PC-9 (cell line): ENCODE measurements around the gene EIF4E1B. TPM values are rescaled to one million over a fixed set of nuclear protein-coding genes. Genes with fewer than 3 reads are reported as not detected.

Source experiments
- BruUV-seq: library from RNA; stranded (reverse); fragments of 400-500 nt; replicated peaks from 2 replicates; lab custom pipeline; 2021; lab: Mats Ljungman, UMichigan
- CTCF ChIA-PET: fragments of 300-600 bp; sonication (Branson Sonifier 250); formaldehyde crosslinking; loops from one replicate; lab custom pipeline; 2022; ENCODE audit warnings: antibody characterized with exemption; lab: Charles Lee
- POLR2A ChIA-PET: fragments of 300-600 bp; sonication (Branson Sonifier 250); formaldehyde crosslinking; loops from one replicate; lab custom pipeline; 2022; ENCODE audit warnings: antibody characterized with exemption; ENCODE audit not compliant: unreplicated experiment; lab: Charles Lee
- DNase-seq, 2 experiments: peaks; one replicate each; pipeline versions ENCODE4 v3.0.0 to v3.0.0-alpha.2; 2015 to 2022; ENCODE audit warnings: mixed read lengths in 1 of 2
- H2AFZ ChIP-seq: fragments of 200-600 bp; sonication (generic); 2 replicates; pipeline ENCODE4 v1.8.1; 2017; ENCODE audit warnings: antibody characterized with exemption
- H3F3A ChIP-seq: fragments of 200-600 bp; sonication (generic); 2 replicates; pipeline ENCODE4 v1.8.1; 2017; ENCODE audit warnings: antibody characterized with exemption, mild to moderate bottlenecking, low read depth; ENCODE audit not compliant: insufficient read depth
- H3K27ac ChIP-seq: fragments of 200-600 bp; sonication (generic); 2 replicates; pipeline ENCODE4 v1.6.1; 2016; ENCODE audit warnings: mixed run types
- H3K27me3 ChIP-seq: fragments of 200-600 bp; sonication (generic); 2 replicates; pipeline ENCODE4 v1.6.1; 2016; ENCODE audit warnings: low read depth, mixed run types; ENCODE audit not compliant: insufficient read depth
- H3K36me3 ChIP-seq: fragments of 200-600 bp; sonication (generic); 2 replicates; pipeline ENCODE4 v1.6.1; 2016; ENCODE audit warnings: low read depth, mixed run types
- H3K4me1 ChIP-seq: fragments of 200-600 bp; sonication (generic); replicated peaks from 2 replicates; pipeline ENCODE4 v1.6.1; 2016; ENCODE audit warnings: mixed run types; ENCODE audit not compliant: insufficient read depth
- H3K4me2 ChIP-seq: fragments of 200-600 bp; sonication (generic); 2 replicates; pipeline ENCODE4 v1.6.1; 2017; ENCODE audit warnings: mixed run types
- H3K4me3 ChIP-seq: fragments of 200-600 bp; sonication (generic); 2 replicates; pipeline ENCODE4 v1.6.1; 2016; ENCODE audit warnings: mixed run types
- H3K79me2 ChIP-seq: fragments of 200-600 bp; sonication (generic); 2 replicates; pipeline ENCODE4 v1.6.1; 2017; ENCODE audit warnings: low read depth, mixed run types
- H3K9me2 ChIP-seq: fragments of 200-600 bp; sonication (generic); 2 replicates; pipeline ENCODE4 v1.8.1; 2017; ENCODE audit warnings: mild to moderate bottlenecking; ENCODE audit not compliant: insufficient read depth
- H3K9me3 ChIP-seq: fragments of 200-600 bp; sonication (generic); 2 replicates; pipeline ENCODE4 v1.8.1; 2016; ENCODE audit warnings: low read depth; ENCODE audit not compliant: insufficient read depth
- H4K20me1 ChIP-seq: fragments of 200-600 bp; sonication (generic); 2 replicates; pipeline ENCODE4 v1.8.1; 2017; ENCODE audit not compliant: insufficient read depth
- EZH2 ChIP-seq: fragments of 200-600 bp; sonication (generic); IDR thresholded peaks from 2 replicates; pipeline ENCODE4 v1.8.0; 2017; ENCODE audit warnings: antibody characterized with exemption, low read depth
- intact Hi-C: fragments of 100-400 bp; cut with micrococcal nuclease; formaldehyde crosslinking; loops from one replicate; pipeline ENCODE4 v1.10.0; 2022; ENCODE audit not compliant: unreplicated experiment
- total RNA-seq: library from RNA; stranded (reverse); gene quantifications from 2 replicates; pipeline ENCODE4 v1.2.3, GENCODE V29; 2021
- TF ChIP-seq, protein P1 (sequence below): fragments of 200-600 bp; sonication (generic); conservative IDR thresholded peaks from 2 replicates; pipeline ENCODE4 v1.6.1; 2017; ENCODE audit warnings: mixed run types, antibody characterized with exemption, mild to moderate bottlenecking, moderate library complexity

The EIF4E1B gene
- total RNA-seq, 1 experiment from 2014 or later, result not detected

GRCh38 chr5:176616511-176616910 is 14.0 kb upstream of the EIF4E1B start:
- ChIA-PET POLR2A (no interaction called here), CTCF (no interaction called here)
- BruUV-seq, result no TSS peak
- no peak overlapping the region for H3K4me2 ChIP-seq
- no peaks in the 10 kb centered on the region for H3K79me2 ChIP-seq
- H4K20me1 ChIP-seq, result no peaks in the 10 kb centered on the region
- no peak overlapping the region for H3K27ac ChIP-seq
- intact Hi-C loops, result no loop called here
- peaks cover 12% of the 10 kb centered on the region; the same call in 1 of the 2 replicates for H3K27me3 ChIP-seq
- peaks cover 5% of the 10 kb centered on the region; the same call in 1 of the 2 replicates for H3F3A ChIP-seq
- H3K4me3 ChIP-seq, result no peak overlapping the region
- no peaks in the 10 kb centered on the region for H3K36me3 ChIP-seq
- H3K9me3 ChIP-seq, result no peaks in the 10 kb centered on the region
- DNase-seq, result no peak
- no peak overlapping the region for H2AFZ ChIP-seq
- peaks cover 20% of the 10 kb centered on the region; the same call in 1 of the 2 replicates for H3K4me1 ChIP-seq
- TF ChIP-seq, protein P1, sequence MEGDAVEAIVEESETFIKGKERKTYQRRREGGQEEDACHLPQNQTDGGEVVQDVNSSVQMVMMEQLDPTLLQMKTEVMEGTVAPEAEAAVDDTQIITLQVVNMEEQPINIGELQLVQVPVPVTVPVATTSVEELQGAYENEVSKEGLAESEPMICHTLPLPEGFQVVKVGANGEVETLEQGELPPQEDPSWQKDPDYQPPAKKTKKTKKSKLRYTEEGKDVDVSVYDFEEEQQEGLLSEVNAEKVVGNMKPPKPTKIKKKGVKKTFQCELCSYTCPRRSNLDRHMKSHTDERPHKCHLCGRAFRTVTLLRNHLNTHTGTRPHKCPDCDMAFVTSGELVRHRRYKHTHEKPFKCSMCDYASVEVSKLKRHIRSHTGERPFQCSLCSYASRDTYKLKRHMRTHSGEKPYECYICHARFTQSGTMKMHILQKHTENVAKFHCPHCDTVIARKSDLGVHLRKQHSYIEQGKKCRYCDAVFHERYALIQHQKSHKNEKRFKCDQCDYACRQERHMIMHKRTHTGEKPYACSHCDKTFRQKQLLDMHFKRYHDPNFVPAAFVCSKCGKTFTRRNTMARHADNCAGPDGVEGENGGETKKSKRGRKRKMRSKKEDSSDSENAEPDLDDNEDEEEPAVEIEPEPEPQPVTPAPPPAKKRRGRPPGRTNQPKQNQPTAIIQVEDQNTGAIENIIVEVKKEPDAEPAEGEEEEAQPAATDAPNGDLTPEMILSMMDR, result no peak
- TF ChIP-seq EZH2, result no peak
- H3K9me2 ChIP-seq, result no peaks in the 10 kb centered on the region

DNA sequence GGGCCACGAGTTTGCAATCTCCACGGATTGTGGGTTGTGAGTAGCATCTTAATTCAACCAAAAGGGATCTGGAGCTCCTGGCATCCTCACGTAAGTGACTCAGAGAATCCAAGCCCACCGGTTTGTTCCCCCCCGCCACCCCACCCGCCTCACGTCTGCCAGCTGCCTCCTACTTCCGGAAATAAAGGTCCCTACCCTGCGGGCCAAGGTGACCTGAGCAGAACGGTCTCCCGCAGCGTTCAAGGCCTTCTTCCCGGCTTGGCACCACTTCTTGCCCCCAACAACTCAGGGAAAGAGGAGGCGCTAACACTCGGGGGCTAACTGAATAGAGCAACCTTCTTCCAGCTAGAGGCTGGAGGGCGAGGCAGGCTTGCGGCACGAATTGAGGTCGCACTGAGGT is 11.7 kb upstream of the EIF4E1B start:
- H3K36me3 ChIP-seq, result no peaks in the 10 kb centered on the region

GRCh38 chr5:176619203-176619568 is 11.3 kb upstream of the EIF4E1B start:
- TF ChIP-seq, protein P1, result no peak
- TF ChIP-seq EZH2, result no peak
- H3K4me2 ChIP-seq, result no peak overlapping the region
- no peaks in the 10 kb centered on the region for H3K9me2 ChIP-seq
- H4K20me1 ChIP-seq, result no peaks in the 10 kb centered on the region
- no peak overlapping the region for H3K4me3 ChIP-seq
- peaks cover 12% of the 10 kb centered on the region; the same call in 1 of the 2 replicates for H3K4me1 ChIP-seq
- intact Hi-C loops, result no loop called here
- no peaks in the 10 kb centered on the region for H3K79me2 ChIP-seq
- H3K36me3 ChIP-seq, result no peaks in the 10 kb centered on the region
- DNase-seq, result peak in 1 of 2 experiments; percentile 54
- peaks cover 16% of the 10 kb centered on the region; the same call in 1 of the 2 replicates for H3K27me3 ChIP-seq
- H3K9me3 ChIP-seq, result no peaks in the 10 kb centered on the region
- H3F3A ChIP-seq, result no peaks in the 10 kb centered on the region
- no peak overlapping the region for H3K27ac ChIP-seq
- ChIA-PET POLR2A (no interaction called here), CTCF (no interaction called here)
- no peak overlapping the region for H2AFZ ChIP-seq
- no TSS peak for BruUV-seq

More for the DNA sequence above, 11.7 kb upstream of the EIF4E1B start:
- Histone ChIP-seq H3K27ac (no peak overlapping the region), H3K4me3 (no peak overlapping the region), H3F3A (no peaks in the 10 kb centered on the region), H3K9me3 (no peaks in the 10 kb centered on the region), H3K79me2 (no peaks in the 10 kb centered on the region), H3K4me2 (no peak overlapping the region), H3K27me3 (peaks cover 16% of the 10 kb centered on the region; the same call in 1 of the 2 replicates), H3K9me2 (no peaks in the 10 kb centered on the region), H3K4me1 (peaks cover 16% of the 10 kb centered on the region; the same call in 1 of the 2 replicates), H2AFZ (no peak overlapping the region), H4K20me1 (no peaks in the 10 kb centered on the region)
- DNase-seq, result no peak
- BruUV-seq, result no TSS peak
- POLR2A ChIA-PET, result no interaction called here
- CTCF ChIA-PET, result no interaction called here
- intact Hi-C loops, result no loop called here
- TF ChIP-seq, protein P1, result no peak
- no peak for TF ChIP-seq EZH2
